K562 (cell line): ENCODE data around the gene CS. TPM values are rescaled to one million over a fixed set of nuclear protein-coding genes. Genes with fewer than 3 reads are reported as not detected.

Experiments
- ATAC-seq: fragments of 200-7000 bp; cut with Tn5 transposase; 3 replicates; pipeline ENCODE4 v1.9.1; 2020; ENCODE audit warnings: moderate library complexity
- BruUV-seq: library from RNA; stranded (reverse); fragments of 400-500 nt; replicated peaks from 2 replicates; lab custom pipeline; 2021; lab: Mats Ljungman, UMichigan
- CTCF ChIA-PET: fragments of 300-600 bp; formaldehyde crosslinking; extraction: SDS; loops from one replicate; lab custom pipeline; 2021; ENCODE audit warnings: low intra/inter-chr PET ratio; lab: Yijun Ruan, JAX
- POLR2A ChIA-PET: fragments of 300-600, 350-650 bp; sonication (Branson Sonifier 250); formaldehyde crosslinking; extraction: SDS; loops from one replicate; lab custom pipeline; 2021; ENCODE audit warnings: antibody characterized with exemption, inconsistent platforms; lab: Yijun Ruan, JAX
- DNase-seq, 4 experiments: peaks; one replicate each; pipeline versions ENCODE4 v3.0.0 to v3.0.0-alpha.2; 2011 to 2018; ENCODE audit warnings: low spot score in 3 of 4, mixed read lengths in 3 of 4; ENCODE audit errors: extremely low read depth in 1 of 4
- FAIRE-seq: peaks from 2 replicates; lab custom pipeline; 2011; peaks lifted over from hg19 to GRCh38; lab: Jason Lieb, UNC
- H2AFZ ChIP-seq: 2 replicates; pipeline ENCODE4 v1.6.0; 2011; ENCODE audit warnings: low read depth, low read length, control low read depth, inconsistent platforms
- H3K27ac ChIP-seq: fragments of 200-600 bp; 3 replicates; pipeline ENCODE4 v1.8.0; 2011; ENCODE audit warnings: low read depth, mild to moderate bottlenecking, control low read depth, inconsistent platforms, low read length, moderate library complexity, mixed read lengths; ENCODE audit errors: extremely low read depth
- H3K27me3 ChIP-seq, 2 experiments: fragments of 300-600 bp in 1 of 2; 2 replicates in 1 of 2; 3 replicates in 1 of 2; pipeline versions ENCODE4 v1.6.0 to v1.8.0; 2011; ENCODE audit warnings: inconsistent platforms in 2 of 2, low read length in 2 of 2, mild to moderate bottlenecking in 1 of 2, mixed read lengths in 1 of 2, moderate library complexity in 1 of 2; ENCODE audit not compliant: control insufficient read depth in 2 of 2, insufficient read depth in 2 of 2
- H3K36me3 ChIP-seq: fragments of 300-600 bp; 3 replicates; pipeline ENCODE4 v1.8.0; 2011; ENCODE audit warnings: mild to moderate bottlenecking, low read length, inconsistent platforms; ENCODE audit not compliant: control insufficient read depth, insufficient read depth
- H3K4me1 ChIP-seq, 2 experiments: fragments of 200-600 bp in 1 of 2; replicated peaks in 1 of 2; 2 replicates in 1 of 2; 3 replicates in 1 of 2; pipeline versions ENCODE4 v1.5.1 to v1.8.0; 2011; ENCODE audit warnings: inconsistent platforms in 2 of 2, low read length in 2 of 2, mild to moderate bottlenecking in 1 of 2, mixed read lengths in 1 of 2, moderate library complexity in 1 of 2; ENCODE audit not compliant: control insufficient read depth in 2 of 2, insufficient read depth in 2 of 2
- H3K4me2 ChIP-seq: 2 replicates; pipeline ENCODE4 v1.6.1; 2011; ENCODE audit warnings: low read length, control low read depth, inconsistent platforms, mixed read lengths; ENCODE audit not compliant: insufficient read depth
- H3K4me3 ChIP-seq: fragments of 200-600 bp; sonication (generic), shearing (Covaris generic); 2 replicates; pipeline ENCODE4 v1.5.1; 2016; ENCODE audit warnings: control low read depth, inconsistent platforms
- H3K79me2 ChIP-seq: fragments of 200-600 bp; 3 replicates; pipeline ENCODE4 v1.8.0; 2011; ENCODE audit warnings: low read length, inconsistent platforms; ENCODE audit not compliant: control insufficient read depth, insufficient read depth
- H3K9ac ChIP-seq, 2 experiments: 2 replicates each; pipeline versions ENCODE4 v1.6.0 to v1.6.1; 2011; ENCODE audit warnings: low read depth in 2 of 2, low read length in 2 of 2, control low read depth in 1 of 2, inconsistent platforms in 1 of 2, mild to moderate bottlenecking in 1 of 2, mixed read lengths in 1 of 2; ENCODE audit not compliant: insufficient read depth in 1 of 2
- H3K9me1 ChIP-seq: one replicate; pipeline ENCODE4 v1.6.0; 2011; ENCODE audit warnings: inconsistent platforms, mild to moderate bottlenecking, low read length, moderate library complexity; ENCODE audit not compliant: control insufficient read depth, insufficient read depth
- H3K9me3 ChIP-seq: replicated peaks from 2 replicates; pipeline ENCODE4 v1.5.1; 2011; ENCODE audit warnings: low read depth, low read length, inconsistent platforms; ENCODE audit not compliant: control insufficient read depth, insufficient read depth
- H4K20me1 ChIP-seq: replicated peaks from 2 replicates; pipeline ENCODE4 v1.6.1; 2011; ENCODE audit warnings: low read length, inconsistent platforms, mixed read lengths; ENCODE audit not compliant: control insufficient read depth, insufficient read depth
- ARNT ChIP-seq, 2 experiments: fragments of 450-650 bp; IDR thresholded peaks; 2 replicates each; pipeline ENCODE4 v1.6.1; 2016; ENCODE audit warnings: mild to moderate bottlenecking in 1 of 2
- DPF2 ChIP-seq: fragments of 450-650 bp; IDR thresholded peaks from 2 replicates; pipeline ENCODE4 v1.6.1; 2016
- FOSL1 ChIP-seq: fragments of 200-800 bp; sonication (Bioruptor generic); conservative IDR thresholded peaks from 2 replicates; pipeline ENCODE4 v1.6.1; 2016; ENCODE audit warnings: missing genetic modification characterization, missing compliant biosample characterization
- HDAC1 ChIP-seq, 2 experiments: fragments of 450-650 bp; IDR thresholded peaks; 2 replicates each; pipeline ENCODE4 v1.6.1; 2016 to 2017; ENCODE audit warnings: inconsistent platforms in 1 of 2, mild to moderate bottlenecking in 1 of 2, moderate library complexity in 1 of 2
- NFRKB ChIP-seq: fragments of 450-650 bp; IDR thresholded peaks from 2 replicates; pipeline ENCODE4 v1.6.1; 2016; ENCODE audit warnings: low read depth
- NR2C1 ChIP-seq, 2 experiments: fragments of 450-650 bp; IDR thresholded peaks; 2 replicates each; pipeline ENCODE4 v1.6.1; 2017; ENCODE audit warnings: mild to moderate bottlenecking in 2 of 2, antibody characterized with exemption in 1 of 2, inconsistent platforms in 1 of 2, missing compliant biosample characterization in 1 of 2, missing genetic modification characterization in 1 of 2
- OTX1 ChIP-seq: fragments of 450-650 bp; formaldehyde crosslinking; IDR thresholded peaks from 2 replicates; pipeline ENCODE4 v1.4.0; 2022; ENCODE audit warnings: mild to moderate bottlenecking
- POLR2A ChIP-seq: fragments of 450-650 bp; conservative IDR thresholded peaks from 2 replicates; pipeline ENCODE4 v1.6.1; 2016
- YY1 ChIP-seq, 3 experiments: IDR thresholded peaks; 2 replicates each; pipeline ENCODE4 v1.6.1; 2011; ENCODE audit warnings: low read length in 2 of 3, mild to moderate bottlenecking in 2 of 3, moderate library complexity in 2 of 3, borderline replicate concordance in 1 of 3, control low read depth in 1 of 3, low read depth in 1 of 3; ENCODE audit not compliant: insufficient read depth in 3 of 3, insufficient replicate concordance in 2 of 3, control insufficient read depth in 1 of 3, insufficient read length in 1 of 3; ENCODE audit errors: extremely low read depth in 1 of 3
- ZBTB33 ChIP-seq: sonication (generic); formaldehyde crosslinking; IDR thresholded peaks from 2 replicates; pipeline ENCODE4 v1.8.1; 2023; ENCODE audit warnings: mild to moderate bottlenecking, missing genetic modification reagents
- ZNF24 ChIP-seq: fragments of 450-650 bp; IDR thresholded peaks from 2 replicates; pipeline ENCODE4 v1.6.1; 2016
- ZNF57 ChIP-seq: fragments of 450-650 bp; formaldehyde crosslinking; IDR thresholded peaks from 2 replicates; pipeline ENCODE4 v1.4.0; 2020; ENCODE audit warnings: mild to moderate bottlenecking, moderate library complexity
- WGBS: fragments of 100-300 bp; shearing (Covaris generic); methylation state at CpG from one replicate; pipeline ENCODE4 v1.1.6; 2016; ENCODE audit warnings: low coverage, mixed read lengths; ENCODE audit not compliant: insufficient coverage; ENCODE audit errors: missing lambda C conversion rate; 5-methylcytosine and 5-hydroxymethylcytosine counted together
- in situ Hi-C: fragments of 300-500 bp; cut with MboI; formaldehyde crosslinking; loops from 4 replicates; pipeline ENCODE4 v1.15.0; 2018; ENCODE audit warnings: inconsistent platforms, mixed read lengths
- intact Hi-C: fragments of 100-400 bp; cut with micrococcal nuclease; formaldehyde crosslinking; loops from 2 replicates; pipeline ENCODE4 v1.14.2; 2022
- polyA plus RNA-seq, 8 experiments: library from polyadenylated mRNA; depleted of rRNA in 4 of 8; stranded (reverse) in 5 of 8; unstranded in 3 of 8; fragments of >200 nt; fragmentation: Nextera tagmentation in 2 of 8; fragmentation: Illumina TruSeq in 1 of 8; extraction: Ambion mirVana in 2 of 8; extraction: Trizol in 1 of 8; gene quantifications; 2 replicates each; pipeline versions ENCODE4 v1.2.1 to v1.2.3, GENCODE V29; 2011 to 2014; ENCODE audit warnings: inconsistent platforms in 1 of 8, missing spikeins in 1 of 8
- total RNA-seq, 7 experiments: library from RNA; depleted of rRNA in 6 of 7; stranded (reverse); fragments of >200 nt in 6 of 7; fragmentation: Illumina TruSeq in 2 of 7; extraction: Trizol in 2 of 7; gene quantifications; 2 replicates each; pipeline versions ENCODE4 v1.2.1 to v1.2.3, GENCODE V29; 2011 to 2021; ENCODE audit warnings: low replicate concordance in 1 of 7
- TF ChIP-seq, protein P1 (sequence below): sonication (generic); formaldehyde crosslinking; IDR thresholded peaks from 2 replicates; pipeline ENCODE4 v1.8.1; 2023; ENCODE audit warnings: mild to moderate bottlenecking, missing genetic modification reagents
- TF ChIP-seq, protein P2 (sequence below): fragments of 450-650 bp; IDR thresholded peaks from 2 replicates; pipeline ENCODE4 v1.6.1; 2016
- TF ChIP-seq, protein P3 (sequence below): fragments of 250-450 bp; sonication (Bioruptor Pico); IDR thresholded peaks from 2 replicates; pipeline ENCODE4 v1.5.0; 2020; ENCODE audit warnings: mild to moderate bottlenecking, borderline replicate concordance

The CS gene
- total and polyA plus RNA-seq, 9 of the 15 experiments (the other 6 are each of a cell fraction or from before 2014, with no cell fraction given) = 99.9 to 390 (median 149) TPM

DNA sequence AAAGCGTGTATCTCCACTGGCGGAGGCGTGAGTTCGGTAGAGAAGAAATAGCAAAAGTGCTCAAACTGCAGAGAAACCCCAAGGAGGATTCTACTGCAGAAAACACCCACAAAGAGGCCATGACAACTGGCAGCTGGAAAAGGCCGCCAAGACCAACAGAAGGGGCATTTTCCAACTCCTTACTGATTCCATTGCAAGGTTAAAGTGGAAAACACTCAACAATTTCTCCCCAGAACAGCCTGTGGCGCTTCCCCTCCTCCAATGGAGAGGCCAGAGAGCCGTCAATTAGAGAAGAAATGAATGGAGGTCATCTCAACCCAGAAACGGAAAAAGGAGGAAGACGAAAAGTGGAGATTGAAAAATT, 41.3 kb downstream of the CS start:
- POLR2A ChIA-PET = interaction anchor here (0.6 to 1.5 kb wide), 6 partner anchors 11 to 222 kb away, joined by 3 to 4 read pairs (median 4); no protein-coding TSS in a partner anchor
- Histone ChIP-seq H4K20me1 (peaks cover 6% of the 10 kb centered on the region), H3K27me3 (no peaks in the 10 kb centered on the region), H3K27ac (peak overlapping the region; percentile 84), H3K9ac (peak overlapping the region; percentile 85 to 95), H3K4me3 (peak overlapping the region; percentile 91), H3K9me3 (no peaks in the 10 kb centered on the region), H3K79me2 (peaks cover 24% of the 10 kb centered on the region), H3K36me3 (peaks cover 33% of the 10 kb centered on the region; the same call in 2 of the 3 replicates), H3K4me1 (peaks cover 12 to 20% of the 10 kb centered on the region in 2 experiments; a peak in 4 of 5 replicates), H3K4me2 (peak overlapping the region; percentile 97), H3K9me1 (no peaks in the 10 kb centered on the region), H2AFZ (peak overlapping the region; percentile 98)
- CTCF ChIA-PET = interaction anchor here (0.8 to 2.4 kb wide), 4 partner anchors 35 to 140 kb away, joined by 3 to 11 read pairs (median 5); partner anchors contain the start of gene SMARCC2
- 24% methylated on average over 8 of the region's 9 CpGs for WGBS
- no TSS peak for BruUV-seq
- in situ Hi-C loops = loop anchor here (5.0 kb wide), 1 partner anchor 67 kb away; no protein-coding TSS in a partner anchor
- TF ChIP-seq ZNF57 (CRISPR knock-in tag) = no peak
- TF ChIP-seq, protein P1, sequence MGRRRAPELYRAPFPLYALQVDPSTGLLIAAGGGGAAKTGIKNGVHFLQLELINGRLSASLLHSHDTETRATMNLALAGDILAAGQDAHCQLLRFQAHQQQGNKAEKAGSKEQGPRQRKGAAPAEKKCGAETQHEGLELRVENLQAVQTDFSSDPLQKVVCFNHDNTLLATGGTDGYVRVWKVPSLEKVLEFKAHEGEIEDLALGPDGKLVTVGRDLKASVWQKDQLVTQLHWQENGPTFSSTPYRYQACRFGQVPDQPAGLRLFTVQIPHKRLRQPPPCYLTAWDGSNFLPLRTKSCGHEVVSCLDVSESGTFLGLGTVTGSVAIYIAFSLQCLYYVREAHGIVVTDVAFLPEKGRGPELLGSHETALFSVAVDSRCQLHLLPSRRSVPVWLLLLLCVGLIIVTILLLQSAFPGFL (CRISPR knock-in tag) = 0 out of 2 replicates have a peak, but pooled peaks have one; percentile 35
- peak; percentile 22; the same call in 1 of the 2 replicates for TF ChIP-seq ZNF24
- no peak for TF ChIP-seq NR2C1 (IDR thresholded peaks at IDR 0.05)
- no peak for TF ChIP-seq NR2C1 (tag; IDR thresholded peaks at IDR 0.05)
- TF ChIP-seq YY1 (IDR thresholded peaks at IDR 0.05; ENCODE audit: borderline replicate concordance in 1 of 3, control insufficient read depth in 1 of 3, extremely low read depth in 1 of 3, insufficient read depth in 3 of 3, insufficient read length in 1 of 3, insufficient replicate concordance in 2 of 3, low read depth in 1 of 3, low read length in 2 of 3) = peak in 1 of 3 experiments; percentile 38
- TF ChIP-seq NFRKB = no peak
- TF ChIP-seq, protein P2, sequence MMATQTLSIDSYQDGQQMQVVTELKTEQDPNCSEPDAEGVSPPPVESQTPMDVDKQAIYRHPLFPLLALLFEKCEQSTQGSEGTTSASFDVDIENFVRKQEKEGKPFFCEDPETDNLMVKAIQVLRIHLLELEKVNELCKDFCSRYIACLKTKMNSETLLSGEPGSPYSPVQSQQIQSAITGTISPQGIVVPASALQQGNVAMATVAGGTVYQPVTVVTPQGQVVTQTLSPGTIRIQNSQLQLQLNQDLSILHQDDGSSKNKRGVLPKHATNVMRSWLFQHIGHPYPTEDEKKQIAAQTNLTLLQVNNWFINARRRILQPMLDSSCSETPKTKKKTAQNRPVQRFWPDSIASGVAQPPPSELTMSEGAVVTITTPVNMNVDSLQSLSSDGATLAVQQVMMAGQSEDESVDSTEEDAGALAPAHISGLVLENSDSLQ = 0 out of 2 replicates have a peak, but pooled peaks have one; percentile 19
- TF ChIP-seq OTX1 (CRISPR knock-in tag) = peak; percentile 23; the same call in 1 of the 2 replicates
- TF ChIP-seq DPF2 = peak; percentile 44; the same call in 1 of the 2 replicates
- TF ChIP-seq ARNT (IDR thresholded peaks at IDR 0.05) = 0 out of 4 replicates have a peak, but pooled peaks of 1 of the 2 experiments have one; percentile 14
- TF ChIP-seq POLR2A = 0 out of 2 replicates have a peak, but pooled peaks have one; percentile 4
- 0 out of 2 replicates have a peak, but pooled peaks have one; percentile 7 for TF ChIP-seq ZBTB33 (CRISPR knock-in tag)
- 0 out of 2 replicates have a peak, but pooled peaks have one; percentile 2 for TF ChIP-seq FOSL1 (tag)
- TF ChIP-seq, protein P3, sequence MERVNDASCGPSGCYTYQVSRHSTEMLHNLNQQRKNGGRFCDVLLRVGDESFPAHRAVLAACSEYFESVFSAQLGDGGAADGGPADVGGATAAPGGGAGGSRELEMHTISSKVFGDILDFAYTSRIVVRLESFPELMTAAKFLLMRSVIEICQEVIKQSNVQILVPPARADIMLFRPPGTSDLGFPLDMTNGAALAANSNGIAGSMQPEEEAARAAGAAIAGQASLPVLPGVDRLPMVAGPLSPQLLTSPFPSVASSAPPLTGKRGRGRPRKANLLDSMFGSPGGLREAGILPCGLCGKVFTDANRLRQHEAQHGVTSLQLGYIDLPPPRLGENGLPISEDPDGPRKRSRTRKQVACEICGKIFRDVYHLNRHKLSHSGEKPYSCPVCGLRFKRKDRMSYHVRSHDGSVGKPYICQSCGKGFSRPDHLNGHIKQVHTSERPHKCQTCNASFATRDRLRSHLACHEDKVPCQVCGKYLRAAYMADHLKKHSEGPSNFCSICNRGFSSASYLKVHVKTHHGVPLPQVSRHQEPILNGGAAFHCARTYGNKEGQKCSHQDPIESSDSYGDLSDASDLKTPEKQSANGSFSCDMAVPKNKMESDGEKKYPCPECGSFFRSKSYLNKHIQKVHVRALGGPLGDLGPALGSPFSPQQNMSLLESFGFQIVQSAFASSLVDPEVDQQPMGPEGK (CRISPR knock-in tag) = 0 out of 2 replicates have a peak, but pooled peaks have one; percentile 15
- 0 out of 4 replicates have a peak, but pooled peaks of 1 of the 2 experiments have one; percentile 22 for TF ChIP-seq HDAC1 (IDR thresholded peaks at IDR 0.05)
- FAIRE-seq (no peak), DNase-seq (no peak), ATAC-seq (no peak; the same call in none of the 3 replicates)
- intact Hi-C loops = loop anchor here (2.0 kb wide), 2 partner anchors 34 to 140 kb away; partner anchors contain the start of genes NABP2 and ZC3H10
